OCI-LY1 (cell line): ENCODE results near the gene LRRC8E.

Source experiments
- H2AFZ ChIP-seq: fragments of 200-600 bp; sonication (generic), shearing (Covaris generic); 2 replicates; pipeline ENCODE4 v1.6.0; 2014; ENCODE audit warnings: antibody characterized with exemption, mild to moderate bottlenecking, low read length
- H3F3A ChIP-seq: fragments of 200-600 bp; sonication (generic), shearing (Covaris generic); 2 replicates; pipeline ENCODE4 v1.6.0; 2014; ENCODE audit warnings: mild to moderate bottlenecking, antibody characterized with exemption, low read length, moderate library complexity; ENCODE audit not compliant: insufficient read depth
- H3K27ac ChIP-seq: fragments of 200-600 bp; sonication (generic); 2 replicates; pipeline ENCODE4 v1.5.1; 2014; ENCODE audit warnings: low read length, mixed run types, mild to moderate bottlenecking, low read depth; ENCODE audit not compliant: poor library complexity, severe bottlenecking
- H3K27me3 ChIP-seq: fragments of 200-600 bp; sonication (generic); 2 replicates; pipeline ENCODE4 v1.6.0; 2014; ENCODE audit warnings: antibody characterized with exemption, mild to moderate bottlenecking, low read length, moderate library complexity; ENCODE audit not compliant: insufficient read depth
- H3K36me3 ChIP-seq: fragments of 200-600 bp; sonication (generic); 2 replicates; pipeline ENCODE4 v1.6.1; 2014; ENCODE audit warnings: mild to moderate bottlenecking, antibody characterized with exemption, low read length, moderate library complexity, mixed read lengths; ENCODE audit not compliant: insufficient read depth
- H3K4me1 ChIP-seq: fragments of 200-600 bp; sonication (generic); 2 replicates; pipeline ENCODE4 v1.5.1; 2014; ENCODE audit warnings: mild to moderate bottlenecking, low read length, moderate library complexity; ENCODE audit not compliant: insufficient read depth, severe bottlenecking
- H3K4me2 ChIP-seq: fragments of 200-600 bp; sonication (generic), shearing (Covaris generic); 2 replicates; pipeline ENCODE4 v1.6.1; 2014; ENCODE audit warnings: low read length
- H3K4me3 ChIP-seq: fragments of 200-600 bp; sonication (generic); 2 replicates; pipeline ENCODE4 v1.5.1; 2014; ENCODE audit warnings: low read length, low read depth, mild to moderate bottlenecking, mixed read lengths; ENCODE audit not compliant: poor library complexity, severe bottlenecking
- H3K79me2 ChIP-seq: fragments of 200-600 bp; shearing (Covaris generic); 2 replicates; pipeline ENCODE4 v1.6.1; 2016; ENCODE audit warnings: mixed run types, low read length, mixed read lengths; ENCODE audit not compliant: insufficient read depth
- H3K9ac ChIP-seq: fragments of 200-600 bp; sonication (generic), shearing (Covaris generic); 2 replicates; pipeline ENCODE4 v1.6.1; 2014; ENCODE audit warnings: mild to moderate bottlenecking, low read length, mixed read lengths
- H3K9me2 ChIP-seq: fragments of 200-600 bp; sonication (generic), shearing (Covaris generic); 2 replicates; pipeline ENCODE4 v1.6.1; 2014; ENCODE audit warnings: low read depth, mild to moderate bottlenecking, low read length, mixed read lengths
- H3K9me3 ChIP-seq: fragments of 200-600 bp; shearing (Covaris generic); 2 replicates; pipeline ENCODE4 v1.6.1; 2014; ENCODE audit warnings: low read length, mixed read lengths
- H4K20me1 ChIP-seq: fragments of 200-600 bp; sonication (generic), shearing (Covaris generic); 2 replicates; pipeline ENCODE4 v1.6.0; 2016; ENCODE audit warnings: mild to moderate bottlenecking, low read length; ENCODE audit not compliant: insufficient read depth
- CTCF ChIP-seq: fragments of 200-600 bp; sonication (generic), shearing (Covaris generic); IDR thresholded peaks from 2 replicates; pipeline ENCODE4 v1.5.1; 2017; ENCODE audit warnings: mild to moderate bottlenecking, antibody characterized with exemption, low read length, moderate library complexity, mixed read lengths
- EZH2 ChIP-seq: fragments of 200-600 bp; sonication (generic), shearing (Covaris generic); IDR thresholded peaks from 2 replicates; pipeline ENCODE4 v1.8.0; 2017; ENCODE audit warnings: borderline replicate concordance, mixed run types, mild to moderate bottlenecking, antibody characterized with exemption, low read length, moderate library complexity, mixed read lengths

Gene LRRC8E

GRCh38 chr19:7879111-7879807 is 9.1 kb upstream of the LRRC8E start:
- H3K36me3 ChIP-seq = no peaks in the 10 kb centered on the region
- TF ChIP-seq EZH2 (no peak), CTCF (no peak)
- H3K79me2 ChIP-seq = no peaks in the 10 kb centered on the region
- H3K9me2 ChIP-seq = no peaks in the 10 kb centered on the region
- no peak overlapping the region for H3K27ac ChIP-seq
- H3K9ac ChIP-seq = no peak overlapping the region
- no peaks in the 10 kb centered on the region for H4K20me1 ChIP-seq
- no peaks in the 10 kb centered on the region for H3K9me3 ChIP-seq
- H3K4me3 ChIP-seq = no peak overlapping the region
- no peak overlapping the region for H2AFZ ChIP-seq
- no peaks in the 10 kb centered on the region for H3K27me3 ChIP-seq
- no peak overlapping the region for H3K4me2 ChIP-seq
- H3K4me1 ChIP-seq = no peaks in the 10 kb centered on the region
- no peaks in the 10 kb centered on the region for H3F3A ChIP-seq

GRCh38 chr19:7879836-7880235 is 8.5 kb upstream of the LRRC8E start:
- Histone ChIP-seq H2AFZ (no peak overlapping the region), H3K9me2 (no peaks in the 10 kb centered on the region), H3K4me3 (no peak overlapping the region), H3K79me2 (no peaks in the 10 kb centered on the region), H4K20me1 (no peaks in the 10 kb centered on the region), H3K4me2 (no peak overlapping the region), H3K27me3 (no peaks in the 10 kb centered on the region), H3K4me1 (no peaks in the 10 kb centered on the region), H3K9me3 (no peaks in the 10 kb centered on the region), H3K36me3 (no peaks in the 10 kb centered on the region), H3K27ac (no peak overlapping the region), H3K9ac (no peak overlapping the region), H3F3A (no peaks in the 10 kb centered on the region)
- no peak for TF ChIP-seq EZH2
- TF ChIP-seq CTCF = no peak

GRCh38 chr19:7881910-7882309 is 6.4 kb upstream of the LRRC8E start:
- no peaks in the 10 kb centered on the region for H3K4me1 ChIP-seq
- H3K9ac ChIP-seq = no peak overlapping the region
- no peak overlapping the region for H3K4me2 ChIP-seq
- H4K20me1 ChIP-seq = no peaks in the 10 kb centered on the region
- H3F3A ChIP-seq = no peaks in the 10 kb centered on the region
- H3K9me2 ChIP-seq = no peaks in the 10 kb centered on the region
- no peaks in the 10 kb centered on the region for H3K79me2 ChIP-seq
- H3K4me3 ChIP-seq = no peak overlapping the region
- no peak overlapping the region for H3K27ac ChIP-seq
- no peaks in the 10 kb centered on the region for H3K9me3 ChIP-seq
- H3K36me3 ChIP-seq = no peaks in the 10 kb centered on the region
- TF ChIP-seq EZH2 = no peak
- TF ChIP-seq CTCF = no peak
- no peak overlapping the region for H2AFZ ChIP-seq
- H3K27me3 ChIP-seq = no peaks in the 10 kb centered on the region
